Hematopoietic multipotent progenitor cell treated with erythropoietin and hydrocortisone succinate and interleukin-3 and kit ligand, for 17 days (in vitro differentiated cells): Measurements from ENCODE around the gene KHSRP.

Source experiments
- DNase-seq: peaks from one replicate; pipeline ENCODE4 v3.0.0-alpha.2; 2015; ENCODE audit warnings: low spot score

Gene KHSRP

GRCh38 chr19:6392221-6393073, 32.2 kb downstream of the KHSRP start:
- no peak for DNase-seq

GRCh38 chr19:6387372-6387771, 37.2 kb downstream of the KHSRP start:
- DNase-seq = no peak

GRCh38 chr19:6384381-6384780, 40.2 kb downstream of the KHSRP start:
- no peak for DNase-seq

GRCh38 chr19:6383188-6383587, 41.4 kb downstream of the KHSRP start:
- DNase-seq = no peak

- DNase-seq = no peak
Observed at GRCh38 chr19:6381030-6381750, 43.4 kb downstream of the KHSRP start.

- no peak for DNase-seq
Observed at GRCh38 chr19:6379744-6380143, 44.9 kb downstream of the KHSRP start.

GRCh38 chr19:6378486-6378885, 46.1 kb downstream of the KHSRP start:
- DNase-seq = no peak

GRCh38 chr19:6378041-6378440, 46.6 kb downstream of the KHSRP start:
- no peak for DNase-seq

- DNase-seq = no peak
Observed at GRCh38 chr19:6376512-6377190, 48.0 kb downstream of the KHSRP start.

- no peak for DNase-seq
Observed at GRCh38 chr19:6375411-6376010, 49.1 kb downstream of the KHSRP start, which contains the start of gene PSPN. Gene PSPN, minus strand, starts transcription at chr19:6375933. Its CDS starts 84 bp downstream, at chr19:6375849.

GRCh38 chr19:6374711-6375410, 49.8 kb downstream of the KHSRP start:
- no peak for DNase-seq

GRCh38 chr19:6374161-6374709, 50.4 kb downstream of the KHSRP start:
- no peak for DNase-seq

GRCh38 chr19:6373813-6374108, 50.9 kb downstream of the KHSRP start:
- DNase-seq = no peak

- DNase-seq = peak; percentile 97
Observed at GRCh38 chr19:6373096-6373812, 51.4 kb downstream of the KHSRP start.

- peak; percentile 99 for DNase-seq
Observed at GRCh38 chr19:6372594-6373095, 52.0 kb downstream of the KHSRP start, which contains the start of gene ALKBH7. Gene ALKBH7, plus strand, starts transcription at chr19:6372794. Its CDS starts 27 bp downstream, at chr19:6372821.

- DNase-seq = no peak
Observed at GRCh38 chr19:6364353-6364752, 60.3 kb downstream of the KHSRP start.
